Fibroblast of lung (primary cell): ENCODE results near the gene TTC32. TPM values are rescaled to one million over a fixed set of nuclear protein-coding genes. Genes with fewer than 3 reads are reported as not detected.

ENCODE experiments used
- DNase-seq, 2 donors: peaks; one replicate each; pipeline versions ENCODE4 v3.0.0 to v3.0.0-alpha.2; 2010; ENCODE audit warnings: low read depth in 2 of 2
- H2AFZ ChIP-seq: 2 replicates; pipeline ENCODE4 v1.5.1; 2012; ENCODE audit warnings: low read length, control low read depth, inconsistent platforms
- H3K27ac ChIP-seq: 2 replicates; pipeline ENCODE4 v1.5.1; 2011; ENCODE audit warnings: low read length, control low read depth; ENCODE audit not compliant: insufficient read depth
- H3K27me3 ChIP-seq: 2 replicates; pipeline ENCODE4 v1.5.1; 2011; ENCODE audit warnings: mild to moderate bottlenecking, low read length; ENCODE audit not compliant: control insufficient read depth, insufficient read depth
- H3K36me3 ChIP-seq: 2 replicates; pipeline ENCODE4 v1.5.1; 2011; ENCODE audit warnings: low read length; ENCODE audit not compliant: control insufficient read depth, insufficient read depth
- H3K4me1 ChIP-seq: 2 replicates; pipeline ENCODE4 v1.5.1; 2011; ENCODE audit warnings: low read length; ENCODE audit not compliant: control insufficient read depth, insufficient read depth; ENCODE audit errors: extremely low read depth
- H3K4me2 ChIP-seq: 2 replicates; pipeline ENCODE4 v1.5.1; 2011; ENCODE audit warnings: low read length, control low read depth; ENCODE audit not compliant: insufficient read depth; ENCODE audit errors: extremely low read depth
- H3K4me3 ChIP-seq, 4 experiments: fragments of 200-600 bp in 1 of 4; sonication (generic) in 1 of 4; replicated peaks in 1 of 4; 2 replicates each; pipeline ENCODE4 v1.5.1; 2011 to 2016; ENCODE audit warnings: low read length in 4 of 4, low read depth in 3 of 4, mild to moderate bottlenecking in 3 of 4, control low read depth in 2 of 4, inconsistent platforms in 1 of 4, mixed read lengths in 1 of 4; ENCODE audit not compliant: insufficient read depth in 1 of 4; ENCODE audit errors: control extremely low read depth in 1 of 4
- H3K79me2 ChIP-seq: 2 replicates; pipeline ENCODE4 v1.5.1; 2012; ENCODE audit warnings: mild to moderate bottlenecking, low read length, inconsistent platforms; ENCODE audit not compliant: control insufficient read depth, insufficient read depth
- H3K9ac ChIP-seq: 2 replicates; pipeline ENCODE4 v1.5.1; 2011; ENCODE audit warnings: mild to moderate bottlenecking, low read length, control low read depth; ENCODE audit not compliant: insufficient read depth
- H3K9me3 ChIP-seq: 2 replicates; pipeline ENCODE4 v1.5.1; 2012; ENCODE audit warnings: low read depth, low read length; ENCODE audit not compliant: control insufficient read depth, insufficient read depth
- H4K20me1 ChIP-seq: 2 replicates; pipeline ENCODE4 v1.5.1; 2011; ENCODE audit warnings: low read length; ENCODE audit not compliant: control insufficient read depth, insufficient read depth; ENCODE audit errors: extremely low read depth
- EZH2 ChIP-seq: IDR thresholded peaks from 2 replicates; pipeline ENCODE4 v1.5.1; 2012; ENCODE audit warnings: low read length, control low read depth, mild to moderate bottlenecking; ENCODE audit errors: missing control alignments
- polyA plus RNA-seq, 2 donors: library from polyadenylated mRNA; depleted of rRNA in 1 of 2; stranded (reverse) in 1 of 2; unstranded in 1 of 2; fragments of >200 nt; gene quantifications; 2 replicates each; pipeline ENCODE4 v1.2.1, GENCODE V29; 2011 to 2012; ENCODE audit warnings: missing spikeins in 1 of 2
- total RNA-seq: library from RNA; depleted of rRNA; stranded (reverse); fragments of >200 nt; gene quantifications from 2 replicates; pipeline ENCODE4 v1.2.1, GENCODE V29; 2014
- TF ChIP-seq, protein P1 (sequence below), 2 donors: IDR thresholded peaks in 1 of 2; conservative IDR thresholded peaks in 1 of 2; 1 replicate in 1 of 2; 2 replicates in 1 of 2; pipeline ENCODE4 v1.5.1; 2011 to 2012; ENCODE audit warnings: low read length in 2 of 2, control low read depth in 1 of 2, inconsistent platforms in 1 of 2, low read depth in 1 of 2, mild to moderate bottlenecking in 1 of 2

TTC32 gene
- total and polyA plus RNA-seq, 2 donors (not counting 1 experiment from before 2014, with no cell fraction given) = 4.7 to 5.8 TPM

- no peak for DNase-seq
- H3K27me3 ChIP-seq = no peaks in the 10 kb centered on the region
- no peak overlapping the region for H3K27ac ChIP-seq
- no peaks in the 10 kb centered on the region for H3K9me3 ChIP-seq
- H3K4me3 ChIP-seq = no peak overlapping the region
- H4K20me1 ChIP-seq = no peaks in the 10 kb centered on the region
- no peak overlapping the region for H3K4me2 ChIP-seq
- TF ChIP-seq, protein P1, sequence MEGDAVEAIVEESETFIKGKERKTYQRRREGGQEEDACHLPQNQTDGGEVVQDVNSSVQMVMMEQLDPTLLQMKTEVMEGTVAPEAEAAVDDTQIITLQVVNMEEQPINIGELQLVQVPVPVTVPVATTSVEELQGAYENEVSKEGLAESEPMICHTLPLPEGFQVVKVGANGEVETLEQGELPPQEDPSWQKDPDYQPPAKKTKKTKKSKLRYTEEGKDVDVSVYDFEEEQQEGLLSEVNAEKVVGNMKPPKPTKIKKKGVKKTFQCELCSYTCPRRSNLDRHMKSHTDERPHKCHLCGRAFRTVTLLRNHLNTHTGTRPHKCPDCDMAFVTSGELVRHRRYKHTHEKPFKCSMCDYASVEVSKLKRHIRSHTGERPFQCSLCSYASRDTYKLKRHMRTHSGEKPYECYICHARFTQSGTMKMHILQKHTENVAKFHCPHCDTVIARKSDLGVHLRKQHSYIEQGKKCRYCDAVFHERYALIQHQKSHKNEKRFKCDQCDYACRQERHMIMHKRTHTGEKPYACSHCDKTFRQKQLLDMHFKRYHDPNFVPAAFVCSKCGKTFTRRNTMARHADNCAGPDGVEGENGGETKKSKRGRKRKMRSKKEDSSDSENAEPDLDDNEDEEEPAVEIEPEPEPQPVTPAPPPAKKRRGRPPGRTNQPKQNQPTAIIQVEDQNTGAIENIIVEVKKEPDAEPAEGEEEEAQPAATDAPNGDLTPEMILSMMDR (conservative IDR thresholded peaks at IDR 0.05 in 1 of 2, IDR thresholded peaks at IDR 0.05 in 1 of 2; ENCODE audit: low read depth in 1 of 2, low read length in 2 of 2) = no peak
- TF ChIP-seq EZH2 = no peak
- no peak overlapping the region for H2AFZ ChIP-seq
- H3K4me1 ChIP-seq = no peaks in the 10 kb centered on the region
- no peak overlapping the region for H3K9ac ChIP-seq
- no peaks in the 10 kb centered on the region for H3K79me2 ChIP-seq
- no peaks in the 10 kb centered on the region for H3K36me3 ChIP-seq
Measured at GRCh38 chr2:19890104-19890503, 11.7 kb downstream of the TTC32 start.

- Histone ChIP-seq H3K36me3 (no peaks in the 10 kb centered on the region), H3K27me3 (no peaks in the 10 kb centered on the region), H3K4me3 (no peak overlapping the region), H3K9me3 (no peaks in the 10 kb centered on the region), H3K27ac (no peak overlapping the region), H3K9ac (no peak overlapping the region), H2AFZ (no peak overlapping the region), H3K4me2 (no peak overlapping the region), H3K79me2 (no peaks in the 10 kb centered on the region), H3K4me1 (no peaks in the 10 kb centered on the region), H4K20me1 (no peaks in the 10 kb centered on the region)
- DNase-seq = no peak
- TF ChIP-seq, protein P1 (conservative IDR thresholded peaks at IDR 0.05 in 1 of 2, IDR thresholded peaks at IDR 0.05 in 1 of 2; ENCODE audit: low read depth in 1 of 2, low read length in 2 of 2) = no peak
- TF ChIP-seq EZH2 = no peak
Measured at GRCh38 chr2:19888831-19889230, 13.0 kb downstream of the TTC32 start.

DNA sequence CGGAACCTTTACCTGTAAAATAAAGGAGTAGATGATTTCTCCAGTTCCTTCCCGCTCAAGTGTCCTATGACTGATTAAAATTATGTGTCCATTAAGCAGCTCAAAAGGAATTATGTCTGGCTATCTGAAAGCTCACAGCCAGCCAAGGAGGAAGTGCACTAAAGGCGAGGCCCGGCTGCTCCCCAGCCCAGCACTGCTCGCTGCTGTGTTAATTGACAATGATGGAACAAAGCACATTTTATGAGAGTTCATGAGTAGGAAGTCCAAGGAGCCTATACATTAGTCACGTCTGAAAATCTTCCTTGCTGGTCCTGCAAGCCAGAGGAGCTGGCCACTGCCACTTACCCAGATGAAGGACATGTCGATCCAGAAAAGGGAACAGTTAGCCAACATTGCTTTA lies 14.3 kb downstream of the TTC32 start:
- no peaks in the 10 kb centered on the region for H3K36me3 ChIP-seq
- H3K27me3 ChIP-seq = peaks cover 4% of the 10 kb centered on the region
- no peak overlapping the region for H3K27ac ChIP-seq
- H4K20me1 ChIP-seq = no peaks in the 10 kb centered on the region
- H3K4me3 ChIP-seq = no peak overlapping the region
- no peak for DNase-seq
- TF ChIP-seq EZH2 = no peak
- TF ChIP-seq, protein P1 (conservative IDR thresholded peaks at IDR 0.05 in 1 of 2, IDR thresholded peaks at IDR 0.05 in 1 of 2; ENCODE audit: low read depth in 1 of 2, low read length in 2 of 2) = no peak
- H2AFZ ChIP-seq = no peak overlapping the region
- H3K4me2 ChIP-seq = no peak overlapping the region
- H3K4me1 ChIP-seq = no peaks in the 10 kb centered on the region
- no peaks in the 10 kb centered on the region for H3K79me2 ChIP-seq
- no peaks in the 10 kb centered on the region for H3K9me3 ChIP-seq
- H3K9ac ChIP-seq = no peak overlapping the region
